H9 (cell line): ENCODE measurements around the gene CHRNG. TPM values are rescaled to one million over a fixed set of nuclear protein-coding genes. Genes with fewer than 3 reads are reported as not detected.

Experiments
- DNase-seq: peaks from one replicate; pipeline ENCODE4 v3.0.0-alpha.2; 2017
- H2AFZ ChIP-seq: one replicate; pipeline ENCODE4 v1.6.1; 2013; ENCODE audit warnings: mild to moderate bottlenecking, low read length, control low read depth, moderate library complexity
- H2AK5ac ChIP-seq: 2 replicates; pipeline ENCODE4 v1.6.1; 2013; ENCODE audit warnings: low read length, control low read depth, mixed read lengths; ENCODE audit not compliant: insufficient read length
- H2BK120ac ChIP-seq: one replicate; pipeline ENCODE4 v1.6.1; 2013; ENCODE audit warnings: low read depth, mild to moderate bottlenecking, low read length, control low read depth, inconsistent platforms; ENCODE audit not compliant: poor library complexity, severe bottlenecking
- H2BK12ac ChIP-seq: 2 replicates; pipeline ENCODE4 v1.6.1; 2013; ENCODE audit warnings: low read length, control low read depth, mixed read lengths, low read depth; ENCODE audit not compliant: insufficient read length
- H2BK15ac ChIP-seq: 2 replicates; pipeline ENCODE4 v1.6.1; 2013; ENCODE audit warnings: low read depth, low read length, control low read depth
- H2BK20ac ChIP-seq: one replicate; pipeline ENCODE4 v1.6.1; 2013; ENCODE audit warnings: low read depth, mild to moderate bottlenecking, low read length, control low read depth, inconsistent platforms; ENCODE audit not compliant: poor library complexity, severe bottlenecking
- H2BK5ac ChIP-seq: 2 replicates; pipeline ENCODE4 v1.6.1; 2013; ENCODE audit warnings: low read length, control low read depth, mixed read lengths; ENCODE audit not compliant: insufficient read length
- H3K14ac ChIP-seq: 2 replicates; pipeline ENCODE4 v1.6.1; 2013; ENCODE audit warnings: low read length, control low read depth; ENCODE audit not compliant: insufficient read depth
- H3K18ac ChIP-seq: 2 replicates; pipeline ENCODE4 v1.6.1; 2013; ENCODE audit warnings: low read depth, mild to moderate bottlenecking, mixed read lengths, low read length, control low read depth; ENCODE audit not compliant: insufficient read length
- H3K23ac ChIP-seq: 2 replicates; pipeline ENCODE4 v1.6.1; 2013; ENCODE audit warnings: low read length, control low read depth, mixed read lengths, low read depth; ENCODE audit not compliant: insufficient read length
- H3K23me2 ChIP-seq: 2 replicates; pipeline ENCODE4 v1.6.1; 2013; ENCODE audit warnings: low read depth, mild to moderate bottlenecking, mixed read lengths, low read length, control low read depth; ENCODE audit not compliant: insufficient read length, poor library complexity, severe bottlenecking
- H3K27ac ChIP-seq: 2 replicates; pipeline ENCODE4 v1.5.1; 2013; ENCODE audit warnings: low read length, control low read depth, mixed read lengths, low read depth; ENCODE audit not compliant: insufficient read length
- H3K27me3 ChIP-seq: 2 replicates; pipeline ENCODE4 v1.6.1; 2013; ENCODE audit warnings: low read length, control low read depth, inconsistent platforms; ENCODE audit not compliant: insufficient read depth
- H3K4ac ChIP-seq: 2 replicates; pipeline ENCODE4 v1.6.1; 2013; ENCODE audit warnings: low read depth, mild to moderate bottlenecking, control low read depth, inconsistent platforms, low read length, moderate library complexity
- H3K4me1 ChIP-seq: 2 replicates; pipeline ENCODE4 v1.6.1; 2013; ENCODE audit warnings: low read length, control low read depth, inconsistent platforms; ENCODE audit not compliant: insufficient read depth
- H3K4me2 ChIP-seq: 2 replicates; pipeline ENCODE4 v1.6.1; 2013; ENCODE audit warnings: low read length, control low read depth, mixed read lengths; ENCODE audit not compliant: insufficient read length, insufficient read depth
- H3K56ac ChIP-seq: 2 replicates; pipeline ENCODE4 v1.6.1; 2013; ENCODE audit warnings: low read depth, mild to moderate bottlenecking, mixed read lengths, low read length, control low read depth; ENCODE audit not compliant: insufficient read length
- H3K79me1 ChIP-seq: 2 replicates; pipeline ENCODE4 v1.6.1; 2013; ENCODE audit warnings: low read depth, mild to moderate bottlenecking, moderate library complexity, low read length, control low read depth, inconsistent platforms; ENCODE audit not compliant: insufficient read depth, poor library complexity, severe bottlenecking
- H3K79me2 ChIP-seq: 2 replicates; pipeline ENCODE4 v1.6.1; 2013; ENCODE audit warnings: low read length, control low read depth, inconsistent platforms; ENCODE audit not compliant: insufficient read depth
- H3K9ac ChIP-seq: 2 replicates; pipeline ENCODE4 v1.6.1; 2013; ENCODE audit warnings: low read length, control low read depth, mixed read lengths; ENCODE audit not compliant: insufficient read length; ENCODE audit errors: extremely low read depth
- H3K9me3 ChIP-seq: one replicate; pipeline ENCODE4 v1.6.1; 2013; ENCODE audit warnings: low read depth, low read length, inconsistent platforms; ENCODE audit not compliant: control insufficient read depth
- H3T11ph ChIP-seq: one replicate; pipeline ENCODE4 v1.6.1; 2013; ENCODE audit warnings: mild to moderate bottlenecking, low read length, control low read depth, inconsistent platforms
- H4K20me1 ChIP-seq: one replicate; pipeline ENCODE4 v1.6.1; 2013; ENCODE audit not compliant: control insufficient read depth, insufficient read length, insufficient read depth
- H4K5ac ChIP-seq: 2 replicates; pipeline ENCODE4 v1.6.1; 2013; ENCODE audit warnings: low read depth, mild to moderate bottlenecking, mixed read lengths, low read length, control low read depth; ENCODE audit not compliant: insufficient read length
- H4K8ac ChIP-seq: replicated peaks from 2 replicates; pipeline ENCODE4 v1.6.1; 2013; ENCODE audit warnings: low read length, control low read depth, mixed read lengths, low read depth; ENCODE audit not compliant: insufficient read length
- H4K91ac ChIP-seq: 2 replicates; pipeline ENCODE4 v1.6.1; 2013; ENCODE audit warnings: low read depth, mild to moderate bottlenecking, moderate library complexity, mixed read lengths, low read length, control low read depth; ENCODE audit not compliant: insufficient read length
- H3K27ac Mint-ChIP-seq, 3 experiments: 2 replicates in 2 of 3; 3 replicates in 1 of 3; pipeline ENCODE4 v1.8.0; 2020 to 2021; ENCODE audit warnings: mixed read lengths in 3 of 3, mild to moderate bottlenecking in 1 of 3, moderate library complexity in 1 of 3
- H3K27me3 Mint-ChIP-seq: 2 replicates; pipeline ENCODE4 v1.8.0; 2021; ENCODE audit warnings: low read depth, mild to moderate bottlenecking, moderate library complexity, mixed read lengths
- H3K36me3 Mint-ChIP-seq, 3 experiments: 2 replicates in 2 of 3; 3 replicates in 1 of 3; pipeline ENCODE4 v1.8.0; 2020 to 2021; ENCODE audit warnings: low read depth in 3 of 3, mixed read lengths in 3 of 3; ENCODE audit not compliant: insufficient read depth in 1 of 3
- H3K4me1 Mint-ChIP-seq, 2 experiments: 2 replicates each; pipeline ENCODE4 v1.8.0; 2020; ENCODE audit warnings: mixed read lengths in 2 of 2
- H3K4me3 Mint-ChIP-seq, 2 experiments: 2 replicates in 1 of 2; 3 replicates in 1 of 2; pipeline ENCODE4 v1.8.0; 2020 to 2021; ENCODE audit warnings: mild to moderate bottlenecking in 2 of 2, mixed read lengths in 2 of 2, moderate library complexity in 1 of 2
- H3K9me3 Mint-ChIP-seq, 2 experiments: 2 replicates in 1 of 2; 3 replicates in 1 of 2; pipeline ENCODE4 v1.8.0; 2020; ENCODE audit warnings: mild to moderate bottlenecking in 2 of 2, mixed read lengths in 2 of 2, moderate library complexity in 1 of 2
- CTCF ChIP-seq: fragments of 200-600 bp; sonication (generic); conservative IDR thresholded peaks from 3 replicates; pipeline ENCODE4 v1.8.0; 2021; ENCODE audit warnings: antibody characterized with exemption, mild to moderate bottlenecking
- WGBS: extraction: QIAGEN DNeasy Blood & Tissue Kit; methylation state at CpG from one replicate; pipeline ENCODE4 v1.1.7; 2013; ENCODE audit warnings: missing lambda C conversion rate, low lambda C conversion rate, mixed read lengths; ENCODE audit not compliant: insufficient read length; ENCODE audit errors: extremely low coverage; 5-methylcytosine and 5-hydroxymethylcytosine counted together
- total RNA-seq: library from RNA; stranded (reverse); gene quantifications from 2 replicates; pipeline ENCODE4 v1.2.1, GENCODE V29; 2021

CHRNG gene
- total RNA-seq, 1 experiment from 2014 or later = not detected

DNA sequence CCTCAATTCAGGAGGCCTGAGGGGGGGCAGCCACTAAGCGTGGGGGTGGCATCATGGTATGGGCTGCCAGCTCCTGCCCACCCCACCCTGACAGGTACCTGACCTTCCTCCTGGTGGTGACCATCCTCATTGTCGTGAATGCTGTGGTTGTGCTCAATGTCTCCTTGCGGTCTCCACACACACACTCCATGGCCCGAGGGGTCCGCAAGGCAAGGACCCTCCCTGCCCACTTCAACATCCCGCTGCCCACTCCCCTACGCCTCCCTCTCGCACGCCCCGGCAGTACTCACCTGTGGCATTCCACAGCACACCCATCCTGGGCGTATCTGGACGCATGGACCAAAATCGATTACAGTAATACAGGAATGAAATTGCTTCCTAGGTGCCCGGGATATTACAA lies 4.0 kb downstream of the CHRNG start:
- Mint-ChIP-seq H3K9me3 (peaks cover under 1 to 2% of the 10 kb centered on the region in 2 experiments), H3K27me3 (peaks cover 5% of the 10 kb centered on the region; the same call in 1 of the 2 replicates), H3K27ac (no peak overlapping the region), H3K4me1 (peaks cover 13 to 17% of the 10 kb centered on the region in 2 experiments), H3K36me3 (peaks cover 21 to 24% (median 21%) of the 10 kb centered on the region in 3 experiments), H3K4me3 (no peak overlapping the region; a peak in 1 of 5 replicates)
- no peak overlapping the region for H2AFZ ChIP-seq
- H3K9me3 ChIP-seq = no peaks in the 10 kb centered on the region
- no peak for DNase-seq
- H2BK15ac ChIP-seq = no peak overlapping the region
- H3K14ac ChIP-seq = no peak overlapping the region; the same call in 1 of the 2 replicates
- TF ChIP-seq CTCF = no peak
- H3K18ac ChIP-seq = no peak overlapping the region
- H3K4me1 ChIP-seq = no peaks in the 10 kb centered on the region
- no peak overlapping the region for H3T11ph ChIP-seq
- no peaks in the 10 kb centered on the region for H3K23me2 ChIP-seq
- no CpG with 5 or more reads among the region's 14 CpGs for WGBS
- no peak overlapping the region for H3K27ac ChIP-seq
- no peak overlapping the region for H2BK20ac ChIP-seq
- no peak overlapping the region for H2BK12ac ChIP-seq
- H2AK5ac ChIP-seq = no peak overlapping the region
- no peak overlapping the region for H4K91ac ChIP-seq
- H3K79me1 ChIP-seq = no peaks in the 10 kb centered on the region
- H3K56ac ChIP-seq = no peak overlapping the region
- H3K4me2 ChIP-seq = no peak overlapping the region
- no peak overlapping the region for H4K8ac ChIP-seq
- H3K79me2 ChIP-seq = no peaks in the 10 kb centered on the region
- H4K20me1 ChIP-seq = no peaks in the 10 kb centered on the region
- no peak overlapping the region for H2BK5ac ChIP-seq
- H2BK120ac ChIP-seq = no peak overlapping the region
- H3K4ac ChIP-seq = no peak overlapping the region
- no peaks in the 10 kb centered on the region; the same call in 1 of the 2 replicates for H3K27me3 ChIP-seq
- H3K23ac ChIP-seq = no peak overlapping the region
- no peak overlapping the region for H3K9ac ChIP-seq
- no peak overlapping the region for H4K5ac ChIP-seq
